AG04449 (cell line): ENCODE measurements around the gene TREH.

Source experiments
- CTCF ChIA-PET: fragments of 350-600 bp; formaldehyde crosslinking; extraction: SDS; loops from one replicate; lab custom pipeline; 2021; ENCODE audit warnings: antibody characterized with exemption; lab: Yijun Ruan, JAX
- POLR2A ChIA-PET: fragments of 400-600, 350-600 bp; formaldehyde crosslinking; extraction: SDS; loops from one replicate; lab custom pipeline; 2020; ENCODE audit warnings: antibody characterized with exemption, inconsistent platforms; lab: Yijun Ruan, JAX
- DNase-seq: peaks from one replicate; pipeline ENCODE4 v3.0.0-alpha.2; 2010; ENCODE audit warnings: low read depth, low spot score
- H3K4me3 ChIP-seq: 2 replicates; pipeline ENCODE4 v1.5.1; 2011; ENCODE audit warnings: low read depth, mild to moderate bottlenecking, control low read depth, low read length
- CTCF ChIP-seq: IDR thresholded peaks from one replicate; pipeline ENCODE4 v1.5.1; 2011; ENCODE audit warnings: mild to moderate bottlenecking, moderate library complexity, low read length, control low read depth, inconsistent platforms; ENCODE audit not compliant: insufficient read depth; ENCODE audit errors: missing control alignments

Gene TREH

DNA sequence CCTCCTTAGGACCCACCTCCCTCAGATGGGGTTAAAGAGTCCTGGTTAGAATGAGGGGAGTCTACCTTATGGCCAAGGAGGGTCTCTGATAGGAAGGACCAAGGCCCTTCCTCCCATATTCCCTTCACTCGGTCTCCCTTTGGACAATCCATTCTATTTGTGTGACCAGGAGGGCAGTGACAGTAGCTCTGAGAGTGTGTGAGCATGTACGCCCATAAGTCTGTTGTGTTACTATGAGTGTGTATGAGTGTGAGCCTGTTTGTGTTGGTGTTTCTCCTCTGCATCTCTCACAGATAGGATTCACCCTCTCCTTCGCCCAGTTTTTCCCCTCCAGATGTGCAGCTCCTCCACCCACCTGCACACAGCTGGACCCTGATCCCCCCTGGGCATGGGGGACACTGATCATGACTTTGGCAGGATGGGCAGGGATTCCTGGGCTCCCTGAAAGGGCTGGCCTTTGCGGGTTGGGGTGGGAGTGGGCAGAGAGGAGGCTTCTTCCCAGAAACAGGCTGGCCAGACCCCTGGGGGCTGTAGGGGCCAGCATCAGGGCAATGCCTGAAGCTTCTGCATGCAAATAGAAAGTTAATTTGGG lies 57.6 kb downstream of the TREH start:
- TF ChIP-seq CTCF, result no peak
- ChIA-PET CTCF (interaction anchor here (0.7 to 12.0 kb wide), 5 partner anchors 10 to 41 kb away, joined by 3 to 138 read pairs (median 10); partner anchors contain the start of gene PHLDB1), POLR2A (interaction anchor here (0.7 to 6.7 kb wide), 7 partner anchors 8 to 35 kb away, joined by 3 to 172 read pairs (median 4); partner anchors contain the start of gene PHLDB1)
- H3K4me3 ChIP-seq, result peak overlapping the region; percentile 78
- no peak for DNase-seq

GRCh38 chr11:118621071-118621783 lies 58.2 kb downstream of the TREH start:
- CTCF ChIA-PET, result interaction anchor here (2.6 to 12.0 kb wide), 2 partner anchors 11 to 38 kb away, joined by 10 to 138 read pairs; partner anchors contain the start of gene PHLDB1
- no peak for TF ChIP-seq CTCF
- DNase-seq, result peak; percentile 40
- H3K4me3 ChIP-seq, result peak overlapping the region; percentile 78
- POLR2A ChIA-PET, result interaction anchor here (0.8 to 6.7 kb wide), 6 partner anchors 11 to 36 kb away, joined by 3 to 172 read pairs (median 10); partner anchors contain the start of gene PHLDB1

DNA sequence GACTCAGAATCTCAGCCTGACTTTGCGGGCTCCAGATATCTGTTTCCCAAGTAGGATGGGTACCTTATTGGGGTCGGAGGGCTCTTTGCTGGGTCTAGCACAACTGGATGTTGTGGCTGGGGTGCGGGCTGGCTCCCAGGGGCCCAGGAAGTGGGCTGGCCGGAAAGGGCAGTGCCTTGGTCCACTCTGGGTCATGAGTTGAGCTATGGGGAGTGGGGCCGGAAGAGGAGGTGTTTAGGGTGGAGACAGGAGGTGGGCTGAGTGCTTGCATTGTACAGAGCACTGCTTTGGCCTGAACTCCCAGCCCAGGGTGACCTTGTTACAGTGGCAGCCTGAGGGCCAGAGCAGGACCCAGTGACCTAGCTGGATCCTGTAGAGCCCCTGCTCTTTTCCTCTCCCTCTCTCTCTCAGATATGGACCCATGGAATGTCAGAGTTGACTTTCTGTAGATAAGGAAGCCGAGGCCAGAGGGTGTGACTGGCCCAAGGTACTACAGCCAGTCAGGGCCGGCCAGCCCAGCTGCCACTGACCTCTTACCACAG lies 58.9 kb downstream of the TREH start:
- no peak for DNase-seq
- ChIA-PET POLR2A (interaction anchor here (1.0 to 6.7 kb wide), 5 partner anchors 11 to 37 kb away, joined by 3 to 172 read pairs (median 15); partner anchors contain the start of gene PHLDB1), CTCF (interaction anchor here (1.2 to 12.0 kb wide), 3 partner anchors 11 to 170 kb away, joined by 3 to 138 read pairs (median 10); partner anchors contain the start of genes DDX6 and PHLDB1)
- TF ChIP-seq CTCF, result no peak
- H3K4me3 ChIP-seq, result peak overlapping the region; percentile 78

DNA sequence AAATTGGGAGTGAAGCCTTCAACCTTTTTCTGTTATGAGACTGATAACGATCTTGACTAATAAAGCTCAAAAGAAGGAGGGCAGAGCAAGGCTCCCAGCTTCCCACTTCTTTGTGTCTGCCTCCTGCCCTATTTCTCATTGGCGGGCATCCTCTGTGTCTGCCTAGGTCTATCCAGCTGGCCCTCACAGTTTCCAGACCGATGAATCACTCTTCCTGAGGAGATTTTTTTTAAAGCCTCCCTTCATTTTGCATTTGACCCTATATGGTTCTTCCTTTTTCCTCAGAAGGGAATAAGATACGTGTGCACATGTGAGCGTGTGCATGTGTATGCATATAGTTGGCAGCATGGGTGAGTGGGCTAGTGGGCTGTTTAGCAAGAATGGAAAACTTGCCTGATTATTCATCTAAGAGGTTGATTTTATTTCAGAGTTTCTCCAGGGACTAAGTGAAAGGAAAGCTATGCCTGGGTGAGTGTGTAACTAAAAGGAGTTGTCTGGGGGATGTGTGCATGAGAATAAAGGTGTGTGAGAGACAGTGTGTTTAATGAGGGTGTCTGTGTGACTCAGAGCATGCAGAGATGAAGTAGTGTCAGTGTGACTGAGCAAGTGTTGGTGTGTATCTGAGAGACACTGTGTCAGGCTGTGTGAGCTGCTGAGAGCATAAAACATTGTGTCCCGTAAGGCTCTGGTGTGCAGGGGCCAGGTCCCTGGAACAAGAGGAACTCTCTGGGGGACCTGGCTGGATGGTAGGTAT lies 59.8 kb downstream of the TREH start:
- TF ChIP-seq CTCF, result no peak
- POLR2A ChIA-PET, result interaction anchor here (0.6 to 6.7 kb wide), 5 partner anchors 9 to 292 kb away, joined by 4 to 172 read pairs (median 4); partner anchors contain the start of genes ARCN1 and PHLDB1
- CTCF ChIA-PET, result interaction anchor here (0.9 to 12.0 kb wide), 3 partner anchors 10 to 171 kb away, joined by 3 to 138 read pairs (median 3); partner anchors contain the start of genes DDX6 and PHLDB1
- H3K4me3 ChIP-seq, result peak overlapping the region; percentile 23
- DNase-seq, result peak; percentile 88

DNA sequence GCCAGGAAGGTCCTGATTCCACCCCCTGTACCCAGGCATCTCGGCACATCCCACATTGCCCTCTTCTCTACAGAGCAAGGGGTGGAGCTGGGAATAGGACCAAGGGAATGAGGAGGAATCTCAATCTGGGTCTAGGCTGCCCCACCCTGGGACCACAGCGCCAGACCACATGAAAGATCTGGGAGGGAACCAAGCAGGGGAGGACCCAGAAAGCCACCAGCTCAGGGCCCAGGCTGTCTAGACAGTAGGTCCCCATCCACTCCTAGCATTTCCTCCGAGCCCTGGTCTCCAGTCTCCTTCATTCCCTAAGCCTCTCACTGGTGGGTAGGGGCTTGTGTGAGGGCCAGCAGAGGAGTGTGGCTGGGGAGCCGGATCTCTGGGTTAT lies 60.5 kb downstream of the TREH start:
- peak; percentile 67 for DNase-seq
- POLR2A ChIA-PET, result interaction anchor here (0.6 to 6.7 kb wide), 5 partner anchors 9 to 293 kb away, joined by 4 to 172 read pairs (median 4); partner anchors contain the start of genes ARCN1 and PHLDB1
- H3K4me3 ChIP-seq, result peak overlapping the region; percentile 23; the same call in 1 of the 2 replicates
- CTCF ChIA-PET, result interaction anchor here (0.9 to 12.0 kb wide), 5 partner anchors 9 to 311 kb away, joined by 3 to 138 read pairs (median 3); partner anchors contain the start of gene PHLDB1
- TF ChIP-seq CTCF, result no peak
